ENCODE results near the gene MRPL4. TPM values are rescaled to one million over a fixed set of nuclear protein-coding genes. Genes with fewer than 3 reads are reported as not detected.

MRPL4 gene
- total RNA-seq, 2 experiments from 2014 or later: 148 to 155 TPM

DNA sequence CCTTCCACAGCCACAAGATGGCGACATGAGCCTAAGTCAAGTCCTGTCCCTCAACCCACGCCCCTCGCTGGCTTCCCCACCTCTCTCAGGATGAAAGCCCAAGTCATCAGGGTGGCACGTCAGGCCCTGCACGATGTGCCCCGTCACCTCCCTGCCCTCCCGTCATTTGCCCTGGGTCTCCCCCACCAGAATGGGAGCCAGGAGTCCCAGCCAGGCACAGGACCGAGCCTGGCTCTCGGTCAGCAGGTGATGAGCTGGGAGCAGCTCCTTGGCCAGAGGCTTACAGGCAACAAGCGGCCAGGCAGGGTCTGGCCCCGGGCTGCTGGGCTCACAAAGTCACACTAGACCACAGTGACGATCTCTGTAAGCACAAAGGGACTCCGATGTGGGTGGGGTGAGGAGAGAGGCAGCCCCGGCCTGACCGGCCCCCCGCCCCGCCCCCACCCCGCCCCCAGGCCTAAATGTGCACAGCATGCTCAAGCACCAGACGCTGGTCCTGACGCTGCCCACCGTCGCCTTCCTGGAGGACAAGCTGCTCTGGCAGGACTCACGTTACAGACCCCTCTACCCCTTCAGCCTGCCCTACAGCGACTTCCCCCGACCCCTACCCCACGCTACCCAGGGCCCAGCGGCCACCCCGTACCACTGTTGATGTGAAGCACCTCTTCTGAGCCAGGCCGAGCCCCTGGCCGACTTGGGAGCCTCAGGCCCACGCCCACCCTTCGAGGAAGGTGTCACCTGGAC, 7.3 kb downstream of the MRPL4 start:
- ChIA-PET CTCF (ENCODE audit: unreplicated experiment) (interaction anchor here (0.5 to 1.4 kb wide), 4 partner anchors 10 to 47 kb away, joined by 3 to 5 read pairs (median 3); partner anchors contain the start of genes ICAM1 and ICAM5), POLR2A (interaction anchor here (0.5 to 2.0 kb wide), 5 partner anchors 68 to 159 kb away, joined by 3 to 7 read pairs (median 5); partner anchors contain the start of genes RAVER1 and TYK2)
- TSS peak; percentile 44 for BruUV-seq (replicated peaks)
- TF ChIP-seq, protein P1, sequence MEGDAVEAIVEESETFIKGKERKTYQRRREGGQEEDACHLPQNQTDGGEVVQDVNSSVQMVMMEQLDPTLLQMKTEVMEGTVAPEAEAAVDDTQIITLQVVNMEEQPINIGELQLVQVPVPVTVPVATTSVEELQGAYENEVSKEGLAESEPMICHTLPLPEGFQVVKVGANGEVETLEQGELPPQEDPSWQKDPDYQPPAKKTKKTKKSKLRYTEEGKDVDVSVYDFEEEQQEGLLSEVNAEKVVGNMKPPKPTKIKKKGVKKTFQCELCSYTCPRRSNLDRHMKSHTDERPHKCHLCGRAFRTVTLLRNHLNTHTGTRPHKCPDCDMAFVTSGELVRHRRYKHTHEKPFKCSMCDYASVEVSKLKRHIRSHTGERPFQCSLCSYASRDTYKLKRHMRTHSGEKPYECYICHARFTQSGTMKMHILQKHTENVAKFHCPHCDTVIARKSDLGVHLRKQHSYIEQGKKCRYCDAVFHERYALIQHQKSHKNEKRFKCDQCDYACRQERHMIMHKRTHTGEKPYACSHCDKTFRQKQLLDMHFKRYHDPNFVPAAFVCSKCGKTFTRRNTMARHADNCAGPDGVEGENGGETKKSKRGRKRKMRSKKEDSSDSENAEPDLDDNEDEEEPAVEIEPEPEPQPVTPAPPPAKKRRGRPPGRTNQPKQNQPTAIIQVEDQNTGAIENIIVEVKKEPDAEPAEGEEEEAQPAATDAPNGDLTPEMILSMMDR (conservative IDR thresholded peaks at IDR 0.05; ENCODE audit: low read length): peak; percentile 81
- TF ChIP-seq EZH2phosphoT487 (IDR thresholded peaks at IDR 0.05; ENCODE audit: borderline replicate concordance, low read depth, low read length): no peak
- no peak overlapping the region for H3K27ac ChIP-seq (ENCODE audit: low read depth, low read length, poor library complexity, severe bottlenecking)
- no peak overlapping the region for H2AFZ ChIP-seq (ENCODE audit: low read length)
- peaks cover 6% of the 10 kb centered on the region for H3K4me1 ChIP-seq (ENCODE audit: insufficient read depth, low read length, poor library complexity, severe bottlenecking)
- peak overlapping the region; percentile 10; the same call in 1 of the 2 replicates for H3K4me2 ChIP-seq (ENCODE audit: low read length)
- H3K36me3 ChIP-seq (ENCODE audit: insufficient read depth, low read length): peaks cover 60% of the 10 kb centered on the region
- H3K9me2 ChIP-seq (ENCODE audit: insufficient read depth, low read length): no peaks in the 10 kb centered on the region
- peaks cover 7% of the 10 kb centered on the region; the same call in 1 of the 2 replicates for H4K20me1 ChIP-seq (ENCODE audit: insufficient read depth, low read length)
- intact Hi-C loops (cut with micrococcal nuclease; ENCODE audit: unreplicated experiment): loop anchor here (2.0 kb wide), 1 partner anchor 129 kb away; no protein-coding TSS in a partner anchor
- H3K4me3 ChIP-seq (ENCODE audit: low read depth, low read length, poor library complexity, severe bottlenecking): no peak overlapping the region
- H3K79me2 ChIP-seq (ENCODE audit: insufficient read depth, low read depth, low read length): peaks cover 5% of the 10 kb centered on the region; the same call in 1 of the 2 replicates
- DNase-seq (ENCODE audit: low spot score): peak; percentile 94
- H3K9me3 ChIP-seq (ENCODE audit: low read length): no peaks in the 10 kb centered on the region

- TF ChIP-seq EZH2phosphoT487 (IDR thresholded peaks at IDR 0.05; ENCODE audit: borderline replicate concordance, low read depth, low read length): no peak
- TF ChIP-seq, protein P1 (conservative IDR thresholded peaks at IDR 0.05; ENCODE audit: low read length): no peak
- no peaks in the 10 kb centered on the region for H3K79me2 ChIP-seq (ENCODE audit: insufficient read depth, low read depth, low read length)
- intact Hi-C loops (cut with micrococcal nuclease; ENCODE audit: unreplicated experiment): no loop called here
- no peak overlapping the region for H3K27ac ChIP-seq (ENCODE audit: low read depth, low read length, poor library complexity, severe bottlenecking)
- H3K36me3 ChIP-seq (ENCODE audit: insufficient read depth, low read length): peaks cover 51% of the 10 kb centered on the region
- DNase-seq (ENCODE audit: low spot score): no peak
- no peak overlapping the region for H3K4me2 ChIP-seq (ENCODE audit: low read length)
- 0 out of 2 replicates have a peak, but pooled peaks cover 4% of the 10 kb centered on the region for H4K20me1 ChIP-seq (ENCODE audit: insufficient read depth, low read length)
- no peaks in the 10 kb centered on the region for H3K9me3 ChIP-seq (ENCODE audit: low read length)
- H2AFZ ChIP-seq (ENCODE audit: low read length): no peak overlapping the region
- H3K4me1 ChIP-seq (ENCODE audit: insufficient read depth, low read length, poor library complexity, severe bottlenecking): peaks cover 6% of the 10 kb centered on the region
- ChIA-PET POLR2A (interaction anchor here (0.6 to 2.0 kb wide), 5 partner anchors 11 to 126 kb away, joined by 4 to 7 read pairs (median 4); partner anchors contain the start of genes ICAM1, RAVER1 and TYK2), CTCF (ENCODE audit: unreplicated experiment) (interaction anchor here (1.4 kb wide), 1 partner anchor 29 kb away, joined by 5 read pairs; the partner anchor contains the start of gene ICAM5)
- no peaks in the 10 kb centered on the region for H3K9me2 ChIP-seq (ENCODE audit: insufficient read depth, low read length)
- no TSS peak for BruUV-seq (replicated peaks)
- H3K4me3 ChIP-seq (ENCODE audit: low read depth, low read length, poor library complexity, severe bottlenecking): no peak overlapping the region
These were observed 8.1 kb downstream of the MRPL4 start for GRCh38 chr19:10260141-10260584.
